H1 (cell line): Measurements from ENCODE around the gene P2RY11. TPM values are rescaled to one million over a fixed set of nuclear protein-coding genes. Genes with fewer than 3 reads are reported as not detected.

Experiments
- CTCF ChIA-PET: fragments of 300-600 bp; sonication (Branson Sonifier 250); formaldehyde crosslinking; loops from one replicate; lab custom pipeline; 2021; ENCODE audit not compliant: partially characterized antibody; lab: Charles Lee
- POLR2A ChIA-PET: fragments of 300-600 bp; sonication (Branson Sonifier 250); formaldehyde crosslinking; loops from one replicate; lab custom pipeline; 2021; ENCODE audit warnings: inconsistent platforms; ENCODE audit not compliant: partially characterized antibody; lab: Charles Lee
- DNase-seq, 2 experiments: peaks; one replicate each; pipeline versions ENCODE4 v3.0.0 to v3.0.0-alpha.2; 2010 to 2022; ENCODE audit warnings: low spot score in 2 of 2, low read depth in 1 of 2, mixed read lengths in 1 of 2
- FAIRE-seq: peaks from 2 replicates; lab custom pipeline; 2011; peaks lifted over from hg19 to GRCh38; lab: Jason Lieb, UNC
- H2AFZ ChIP-seq: 2 replicates; pipeline ENCODE4 v1.8.1; 2012; ENCODE audit warnings: low read length, inconsistent platforms
- H2AK5ac ChIP-seq: 2 replicates; pipeline ENCODE4 v1.6.1; 2013; ENCODE audit warnings: low read depth, low read length
- H2BK120ac ChIP-seq: replicated peaks from 2 replicates; pipeline ENCODE3; 2013; ENCODE audit warnings: low read depth, low read length, inconsistent platforms
- H2BK12ac ChIP-seq: 2 replicates; pipeline ENCODE4 v1.6.1; 2013; ENCODE audit warnings: low read depth, low read length
- H2BK15ac ChIP-seq: 2 replicates; pipeline ENCODE4 v1.6.1; 2013; ENCODE audit warnings: low read length
- H2BK20ac ChIP-seq: 2 replicates; pipeline ENCODE4 v1.6.1; 2013; ENCODE audit warnings: low read length
- H2BK5ac ChIP-seq: 2 replicates; pipeline ENCODE4 v1.6.1; 2013; ENCODE audit warnings: low read depth, low read length
- H3K14ac ChIP-seq: 2 replicates; pipeline ENCODE4 v1.6.1; 2013; ENCODE audit warnings: inconsistent platforms; ENCODE audit not compliant: insufficient read length
- H3K18ac ChIP-seq: 2 replicates; pipeline ENCODE4 v1.6.1; 2013; ENCODE audit warnings: low read length; ENCODE audit errors: extremely low read depth
- H3K23ac ChIP-seq: 2 replicates; pipeline ENCODE4 v1.6.1; 2013; ENCODE audit warnings: inconsistent platforms; ENCODE audit not compliant: insufficient read length
- H3K23me2 ChIP-seq: 2 replicates; pipeline ENCODE4 v1.6.1; 2013; ENCODE audit warnings: low read depth, low read length
- H3K27ac ChIP-seq: 2 replicates; pipeline ENCODE4 v1.6.1; 2011; ENCODE audit warnings: low read depth, low read length, inconsistent platforms
- H3K27me3 ChIP-seq, 4 experiments: replicated peaks in 1 of 4; 1 replicate in 1 of 4; 2 replicates in 3 of 4; pipeline versions ENCODE4 v1.6.1 to v1.8.1; 2011 to 2013; ENCODE audit warnings: low read length in 3 of 4, mild to moderate bottlenecking in 3 of 4, inconsistent platforms in 2 of 4, mixed read lengths in 2 of 4, moderate library complexity in 1 of 4; ENCODE audit not compliant: control insufficient read depth in 3 of 4, insufficient read depth in 3 of 4; ENCODE audit errors: extremely low read depth in 1 of 4
- H3K36me3 ChIP-seq, 4 experiments: 2 replicates each; pipeline versions ENCODE4 v1.6.1 to v1.8.1; 2011 to 2013; ENCODE audit warnings: mild to moderate bottlenecking in 4 of 4, low read length in 3 of 4, moderate library complexity in 2 of 4, control low read depth in 1 of 4, inconsistent platforms in 1 of 4; ENCODE audit not compliant: insufficient read depth in 4 of 4, control insufficient read depth in 2 of 4
- H3K4ac ChIP-seq: replicated peaks from 2 replicates; pipeline ENCODE3; 2013; ENCODE audit warnings: low read length, low read depth, mixed read lengths, inconsistent platforms; ENCODE audit not compliant: insufficient read length
- H3K4me1 ChIP-seq, 4 experiments: replicated peaks in 1 of 4; 1 replicate in 1 of 4; 2 replicates in 3 of 4; pipeline versions ENCODE4 v1.6.1 to v1.8.1; 2011 to 2013; ENCODE audit warnings: low read length in 3 of 4, inconsistent platforms in 2 of 4, mixed read lengths in 1 of 4; ENCODE audit not compliant: insufficient read depth in 4 of 4, control insufficient read depth in 3 of 4
- H3K4me2 ChIP-seq, 2 experiments: 2 replicates each; pipeline versions ENCODE4 v1.6.1 to v1.8.1; 2011 to 2013; ENCODE audit warnings: low read depth in 2 of 2, low read length in 2 of 2, control low read depth in 1 of 2, inconsistent platforms in 1 of 2, mild to moderate bottlenecking in 1 of 2; ENCODE audit not compliant: insufficient read depth in 1 of 2
- H3K4me3 ChIP-seq, 4 experiments: fragments of 200-600, 300-600 bp in 1 of 4; sonication (generic), shearing (Covaris generic), sonication (Bioruptor Twin) in 1 of 4; 2 replicates each; pipeline versions ENCODE4 v1.5.1 to v1.8.1; 2011 to 2016; ENCODE audit warnings: low read length in 4 of 4, low read depth in 3 of 4, control low read depth in 2 of 4, inconsistent platforms in 2 of 4, mild to moderate bottlenecking in 2 of 4, mixed read lengths in 1 of 4, moderate library complexity in 1 of 4; ENCODE audit not compliant: insufficient read depth in 2 of 4; ENCODE audit errors: extremely low read depth in 1 of 4
- H3K56ac ChIP-seq: replicated peaks from 2 replicates; pipeline ENCODE3; 2013; ENCODE audit warnings: low read depth, mild to moderate bottlenecking, mixed read lengths, low read length, inconsistent platforms; ENCODE audit not compliant: insufficient read length
- H3K79me1 ChIP-seq: 2 replicates; pipeline ENCODE4 v1.6.1; 2013; ENCODE audit warnings: low read depth, low read length, control low read depth
- H3K79me2 ChIP-seq, 2 experiments: 2 replicates each; pipeline versions ENCODE4 v1.6.1 to v1.8.1; 2012 to 2013; ENCODE audit warnings: low read length in 2 of 2, mild to moderate bottlenecking in 2 of 2, inconsistent platforms in 1 of 2; ENCODE audit not compliant: insufficient read depth in 2 of 2, control insufficient read depth in 1 of 2
- H3K9ac ChIP-seq, 4 experiments: replicated peaks in 1 of 4; 1 replicate in 1 of 4; 2 replicates in 3 of 4; pipeline versions ENCODE4 v1.6.1 to v1.8.1; 2011 to 2013; ENCODE audit warnings: low read depth in 3 of 4, low read length in 3 of 4, control low read depth in 2 of 4, mild to moderate bottlenecking in 2 of 4, moderate library complexity in 2 of 4, inconsistent platforms in 1 of 4; ENCODE audit errors: extremely low read depth in 1 of 4
- H3K9me3 ChIP-seq, 2 experiments: 2 replicates each; pipeline versions ENCODE4 v1.6.1 to v1.8.1; 2012 to 2013; ENCODE audit warnings: mild to moderate bottlenecking in 2 of 2, moderate library complexity in 2 of 2, control low read depth in 1 of 2, inconsistent platforms in 1 of 2, low read depth in 1 of 2, low read length in 1 of 2, mixed read lengths in 1 of 2; ENCODE audit not compliant: insufficient read depth in 2 of 2
- H4K20me1 ChIP-seq, 2 experiments: replicated peaks in 1 of 2; 2 replicates each; pipeline versions ENCODE3 to v1.8.1; 2011 to 2013; ENCODE audit warnings: inconsistent platforms in 2 of 2, low read length in 2 of 2, mild to moderate bottlenecking in 1 of 2; ENCODE audit not compliant: insufficient read depth in 2 of 2, control insufficient read depth in 1 of 2
- H4K5ac ChIP-seq: 2 replicates; pipeline ENCODE4 v1.6.1; 2013; ENCODE audit warnings: low read length, low read depth, mixed read lengths, inconsistent platforms; ENCODE audit not compliant: insufficient read length
- H4K8ac ChIP-seq: 2 replicates; pipeline ENCODE4 v1.8.0; 2013; ENCODE audit warnings: mild to moderate bottlenecking, moderate library complexity, low read length, inconsistent platforms; ENCODE audit not compliant: insufficient read depth; ENCODE audit errors: extremely low read depth
- H4K91ac ChIP-seq: replicated peaks from 2 replicates; pipeline ENCODE3; 2013; ENCODE audit warnings: low read length, mixed read lengths, inconsistent platforms; ENCODE audit not compliant: insufficient read length
- ATF2 ChIP-seq: IDR thresholded peaks from 2 replicates; pipeline ENCODE4 v1.6.1; 2012; ENCODE audit warnings: low read length, inconsistent platforms
- CBX5 ChIP-seq: fragments of 300-800, 300-1000 bp; sonication (generic); IDR thresholded peaks from 2 replicates; pipeline ENCODE4 v1.7.1; 2016; ENCODE audit warnings: antibody characterized with exemption, low read length, low read depth
- CHD1 ChIP-seq: IDR thresholded peaks from 2 replicates; pipeline ENCODE4 v1.6.1; 2012; ENCODE audit warnings: low read depth, low read length, improper control_type of control experiment
- GABPA ChIP-seq: IDR thresholded peaks from 2 replicates; pipeline ENCODE4 v1.6.1; 2011; ENCODE audit warnings: mild to moderate bottlenecking, low read length, moderate library complexity, borderline replicate concordance; ENCODE audit not compliant: insufficient read depth
- RAD21 ChIP-seq, 2 experiments: IDR thresholded peaks in 1 of 2; conservative IDR thresholded peaks in 1 of 2; 2 replicates each; pipeline ENCODE4 v1.6.1; 2011; ENCODE audit warnings: low read depth in 2 of 2, low read length in 2 of 2, improper control_type of control experiment in 1 of 2, inconsistent platforms in 1 of 2, mild to moderate bottlenecking in 1 of 2, moderate library complexity in 1 of 2
- SAP30 ChIP-seq: fragments of 300-600 bp; sonication (generic); IDR thresholded peaks from 2 replicates; pipeline ENCODE4 v1.7.1; 2012; ENCODE audit warnings: low read length, moderate library complexity, mild to moderate bottlenecking, inconsistent platforms; ENCODE audit not compliant: insufficient read depth, insufficient replicate concordance
- SIN3A ChIP-seq, 2 experiments: IDR thresholded peaks in 1 of 2; conservative IDR thresholded peaks in 1 of 2; 2 replicates each; pipeline ENCODE4 v1.6.1; 2011 to 2012; ENCODE audit warnings: low read length in 2 of 2, improper control_type of control experiment in 1 of 2, low read depth in 1 of 2, mild to moderate bottlenecking in 1 of 2
- SP1 ChIP-seq: IDR thresholded peaks from 2 replicates; pipeline ENCODE4 v1.6.1; 2011; ENCODE audit warnings: low read depth, low read length
- WGBS, 2 experiments: shearing (Covaris generic) in 1 of 2; methylation state at CpG; one replicate each; pipeline versions ENCODE4 v1.1.6 to v1.1.7; 2013 to 2015; ENCODE audit warnings: low lambda C conversion rate in 2 of 2, mixed read lengths in 2 of 2, inconsistent platforms in 1 of 2, low coverage in 1 of 2, missing lambda C conversion rate in 1 of 2; ENCODE audit not compliant: insufficient replicate concordance in 2 of 2, insufficient coverage in 1 of 2, insufficient read length in 1 of 2; ENCODE audit errors: extremely low coverage in 1 of 2, missing lambda C conversion rate in 1 of 2; 5-methylcytosine and 5-hydroxymethylcytosine counted together
- polyA plus RNA-seq, 7 experiments: library from polyadenylated mRNA; depleted of rRNA in 3 of 7; stranded (reverse) in 5 of 7; unstranded in 2 of 7; fragments of >200 nt in 5 of 7; fragments of 200-250 nt in 2 of 7; gene quantifications; 1 replicate in 5 of 7; 2 replicates in 1 of 7; 4 replicates in 1 of 7; pipeline versions ENCODE4 v1.2.1 to v1.2.3, GENCODE V29; 2011 to 2013; ENCODE audit warnings: missing spikeins in 2 of 7, mixed read lengths in 2 of 7
- total RNA-seq: library from RNA; stranded (reverse); fragmentation: NEBNext Ultra II Directional; extraction: Animal tissue kit (Norgen Biotek cat#: 25700); gene quantifications from 2 replicates; pipeline ENCODE4 v1.2.1, GENCODE V29; 2021

The P2RY11 gene
- total and polyA plus RNA-seq, 2 of the 8 experiments (the other 6 are each of a cell fraction or from before 2014, with no cell fraction given) = 9.2 to 18.0 TPM

- no peak overlapping the region for H3K14ac ChIP-seq
- H3K9me3 ChIP-seq = peaks cover 0 to 2% of the 10 kb centered on the region in 2 experiments; a peak in 1 of 4 replicates
- peaks cover 0 to 6% of the 10 kb centered on the region in 2 experiments for H4K20me1 ChIP-seq
- H4K91ac ChIP-seq = no peak overlapping the region
- no peaks in the 10 kb centered on the region for H3K79me1 ChIP-seq
- no peak overlapping the region for H4K5ac ChIP-seq
- CTCF ChIA-PET = interaction anchor here (0.7 to 1.1 kb wide), 2 partner anchors 9 to 66 kb away, joined by 3 to 4 read pairs; no protein-coding TSS in a partner anchor
- no peak overlapping the region for H2AFZ ChIP-seq
- no peak overlapping the region for H2BK5ac ChIP-seq
- H3K4me2 ChIP-seq = no peak overlapping the region
- no peak overlapping the region for H4K8ac ChIP-seq
- no peak for FAIRE-seq
- no peak overlapping the region for H3K4ac ChIP-seq
- no peak overlapping the region for H3K9ac ChIP-seq
- H2BK20ac ChIP-seq = no peak overlapping the region
- H3K27ac ChIP-seq = no peak overlapping the region
- DNase-seq = no peak
- H3K36me3 ChIP-seq = peaks cover 0 to 3% (median 1%) of the 10 kb centered on the region in 4 experiments; a peak in 2 of 8 replicates
- no peak overlapping the region for H3K18ac ChIP-seq
- peaks cover 0 to 6% (median 2%) of the 10 kb centered on the region in 4 experiments; a peak in 3 of 7 replicates for H3K4me1 ChIP-seq
- no peak overlapping the region for H3K4me3 ChIP-seq
- H3K23ac ChIP-seq = no peak overlapping the region
- no peak overlapping the region for H2BK120ac ChIP-seq
- H3K27me3 ChIP-seq = peaks cover 8 to 29% (median 23%) of the 10 kb centered on the region in 4 experiments
- no peak overlapping the region for H2BK15ac ChIP-seq
- POLR2A ChIA-PET = interaction anchor here (1.2 to 15.1 kb wide), 3 partner anchors 10 to 32 kb away, joined by 4 to 240 read pairs (median 7); partner anchors contain the start of genes ANGPTL6, P2RY11 and PPAN
- H3K79me2 ChIP-seq = no peaks in the 10 kb centered on the region
- peaks cover 2% of the 10 kb centered on the region; the same call in 1 of the 2 replicates for H3K23me2 ChIP-seq
- no peak overlapping the region for H2AK5ac ChIP-seq
- 92% methylated on average over 19 of the region's 22 CpGs; no CpG with 5 or more reads in 1 of the 2 experiments for WGBS, 2 experiments
- no peak overlapping the region for H2BK12ac ChIP-seq
- no peak overlapping the region for H3K56ac ChIP-seq
- 0 out of 2 replicates have a peak, but pooled peaks have one; percentile 23 for TF ChIP-seq SP1
- no peak for TF ChIP-seq CHD1
- TF ChIP-seq SIN3A (conservative IDR thresholded peaks at IDR 0.05 in 1 of 2, IDR thresholded peaks at IDR 0.05 in 1 of 2; ENCODE audit: low read depth in 1 of 2, low read length in 2 of 2) = peak in 1 of 2 experiments; percentile 71; a peak in 1 of 4 replicates
- TF ChIP-seq RAD21 (IDR thresholded peaks at IDR 0.05 in 1 of 2, conservative IDR thresholded peaks at IDR 0.05 in 1 of 2; ENCODE audit: low read depth in 2 of 2, low read length in 2 of 2) = no peak
- no peak for TF ChIP-seq GABPA
- TF ChIP-seq ATF2 = no peak
- no peak for TF ChIP-seq SAP30
- no peak for TF ChIP-seq CBX5
Observed at GRCh38 chr19:10093295-10094186, 18.0 kb upstream of the P2RY11 start.
